Neural crest cell (in vitro differentiated cells): Measurements from ENCODE around the gene KRT74. TPM values are rescaled to one million over a fixed set of nuclear protein-coding genes. Genes with fewer than 3 reads are reported as not detected.

Experiments
- DNase-seq: peaks from one replicate; pipeline ENCODE4 v3.0.0; 2021; ENCODE audit warnings: low read depth, mixed read lengths, low spot score
- H3K27ac Mint-ChIP-seq: one replicate; pipeline ENCODE4 v1.8.0; 2021; ENCODE audit warnings: mild to moderate bottlenecking, mixed read lengths; ENCODE audit not compliant: unreplicated experiment
- H3K27me3 Mint-ChIP-seq: 2 replicates; pipeline ENCODE4 v1.8.0; 2021; ENCODE audit warnings: low read depth, mild to moderate bottlenecking, mixed read lengths
- H3K36me3 Mint-ChIP-seq: 2 replicates; pipeline ENCODE4 v1.8.0; 2021; ENCODE audit warnings: low read depth, mild to moderate bottlenecking, mixed read lengths
- H3K4me1 Mint-ChIP-seq: 2 replicates; pipeline ENCODE4 v1.8.0; 2021; ENCODE audit warnings: mixed read lengths
- H3K4me3 Mint-ChIP-seq: one replicate; pipeline ENCODE4 v1.8.0; 2021; ENCODE audit warnings: mild to moderate bottlenecking, mixed read lengths
- H3K9me3 Mint-ChIP-seq: 2 replicates; pipeline ENCODE4 v1.8.0; 2021; ENCODE audit warnings: mixed read lengths
- total RNA-seq: library from RNA; stranded (reverse); gene quantifications from 2 replicates; pipeline ENCODE4 v1.2.1, GENCODE V29; 2021
- TF ChIP-seq, protein P1 (sequence below): fragments of 200-600 bp; sonication (generic); conservative IDR thresholded peaks from 2 replicates; pipeline ENCODE4 v1.5.0; 2021; ENCODE audit warnings: antibody characterized with exemption, mild to moderate bottlenecking

The KRT74 gene
- total RNA-seq, 1 donor from 2014 or later: not detected

GRCh38 chr12:52602552-52602951, 28.9 kb upstream of the KRT74 start:
- no peaks in the 10 kb centered on the region for H3K9me3 Mint-ChIP-seq
- no peak overlapping the region for H3K4me3 Mint-ChIP-seq
- peaks cover 45% of the 10 kb centered on the region for H3K27me3 Mint-ChIP-seq
- no peaks in the 10 kb centered on the region for H3K4me1 Mint-ChIP-seq
- DNase-seq: no peak
- no peak overlapping the region for H3K27ac Mint-ChIP-seq
- H3K36me3 Mint-ChIP-seq: no peaks in the 10 kb centered on the region
- TF ChIP-seq, protein P1, sequence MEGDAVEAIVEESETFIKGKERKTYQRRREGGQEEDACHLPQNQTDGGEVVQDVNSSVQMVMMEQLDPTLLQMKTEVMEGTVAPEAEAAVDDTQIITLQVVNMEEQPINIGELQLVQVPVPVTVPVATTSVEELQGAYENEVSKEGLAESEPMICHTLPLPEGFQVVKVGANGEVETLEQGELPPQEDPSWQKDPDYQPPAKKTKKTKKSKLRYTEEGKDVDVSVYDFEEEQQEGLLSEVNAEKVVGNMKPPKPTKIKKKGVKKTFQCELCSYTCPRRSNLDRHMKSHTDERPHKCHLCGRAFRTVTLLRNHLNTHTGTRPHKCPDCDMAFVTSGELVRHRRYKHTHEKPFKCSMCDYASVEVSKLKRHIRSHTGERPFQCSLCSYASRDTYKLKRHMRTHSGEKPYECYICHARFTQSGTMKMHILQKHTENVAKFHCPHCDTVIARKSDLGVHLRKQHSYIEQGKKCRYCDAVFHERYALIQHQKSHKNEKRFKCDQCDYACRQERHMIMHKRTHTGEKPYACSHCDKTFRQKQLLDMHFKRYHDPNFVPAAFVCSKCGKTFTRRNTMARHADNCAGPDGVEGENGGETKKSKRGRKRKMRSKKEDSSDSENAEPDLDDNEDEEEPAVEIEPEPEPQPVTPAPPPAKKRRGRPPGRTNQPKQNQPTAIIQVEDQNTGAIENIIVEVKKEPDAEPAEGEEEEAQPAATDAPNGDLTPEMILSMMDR: no peak

GRCh38 chr12:52601671-52602070, 28.0 kb upstream of the KRT74 start:
- Mint-ChIP-seq H3K27me3 (peaks cover 42% of the 10 kb centered on the region), H3K4me3 (no peak overlapping the region), H3K9me3 (no peaks in the 10 kb centered on the region), H3K36me3 (no peaks in the 10 kb centered on the region), H3K4me1 (no peaks in the 10 kb centered on the region), H3K27ac (no peak overlapping the region)
- TF ChIP-seq, protein P1: no peak
- no peak for DNase-seq

DNA sequence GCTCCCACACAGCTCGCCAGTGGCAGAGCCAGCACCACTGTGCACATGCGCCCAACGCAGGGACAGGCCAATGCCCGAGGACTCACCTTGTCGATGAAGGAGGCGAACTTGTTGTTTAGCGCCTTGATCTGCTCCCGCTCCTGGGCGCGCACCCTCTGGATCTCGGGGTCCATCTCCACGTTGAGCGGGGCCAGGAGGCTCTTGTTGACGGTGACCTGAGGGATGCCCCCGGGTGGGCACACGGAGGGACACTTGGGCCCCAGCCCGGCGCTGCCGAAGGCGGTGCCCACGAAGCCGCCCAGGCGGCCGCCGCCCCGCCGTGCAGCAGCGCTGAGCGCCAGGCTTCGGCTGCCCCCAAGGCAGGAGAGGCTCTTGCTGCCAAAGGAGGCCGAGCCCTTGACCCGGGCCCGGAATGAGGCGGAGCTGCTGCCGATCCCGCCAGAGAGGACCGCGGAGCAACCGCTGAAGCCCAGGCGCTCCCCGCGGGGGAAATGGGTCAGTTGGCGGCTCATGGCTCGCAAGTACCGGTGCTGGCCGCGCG, 27.4 kb upstream of the KRT74 start, which contains the start of gene KRT72:
Gene KRT72, minus strand, starts transcription at position 523 of the 541 bp plus-strand sequence. Its CDS starts 11 bp downstream, at position 512.
- H3K27ac Mint-ChIP-seq: no peak within 1 kb of the TSS

GRCh38 chr12:52600475-52600874, 26.8 kb upstream of the KRT74 start:
- TF ChIP-seq, protein P1: no peak
- Mint-ChIP-seq H3K36me3 (no peaks in the 10 kb centered on the region), H3K27ac (no peak overlapping the region), H3K27me3 (peaks cover 49% of the 10 kb centered on the region), H3K4me3 (no peak overlapping the region), H3K9me3 (no peaks in the 10 kb centered on the region), H3K4me1 (no peaks in the 10 kb centered on the region)
- no peak for DNase-seq

More for the DNA sequence above, 27.4 kb upstream of the KRT74 start, which contains the start of gene KRT72:
- Mint-ChIP-seq H3K36me3 (no peaks in the 10 kb centered on the region), H3K4me3 (no peak within 1 kb of the TSS), H3K27me3 (peaks cover 44% of the 10 kb centered on the region), H3K9me3 (no peaks in the 10 kb centered on the region), H3K4me1 (no peaks in the 10 kb centered on the region)
- TF ChIP-seq, protein P1: no peak
- DNase-seq: no peak

DNA sequence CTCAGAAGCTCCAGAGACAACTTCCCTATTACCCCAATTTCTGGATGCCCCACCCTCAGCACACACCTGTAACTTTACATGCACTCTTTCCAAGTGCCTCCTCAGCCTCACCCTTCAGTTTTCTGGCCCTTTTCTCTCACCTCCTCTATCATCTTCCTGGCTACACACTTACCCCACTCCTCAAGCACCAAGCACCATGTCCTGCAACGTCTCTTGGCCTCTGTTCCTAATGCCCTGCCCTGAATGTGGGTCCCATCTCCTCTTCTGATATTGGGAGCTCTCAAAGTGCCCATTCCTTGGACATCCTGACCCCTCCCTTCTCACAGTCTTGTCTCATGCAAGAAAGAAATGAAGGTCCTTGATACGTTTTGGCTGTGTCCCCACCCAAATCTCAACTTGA, 26.4 kb upstream of the KRT74 start:
- H3K27me3 Mint-ChIP-seq: peaks cover 49% of the 10 kb centered on the region
- no peak overlapping the region for H3K27ac Mint-ChIP-seq
- no peaks in the 10 kb centered on the region for H3K9me3 Mint-ChIP-seq
- H3K4me1 Mint-ChIP-seq: no peaks in the 10 kb centered on the region
- DNase-seq: no peak
- no peaks in the 10 kb centered on the region for H3K36me3 Mint-ChIP-seq
- H3K4me3 Mint-ChIP-seq: no peak overlapping the region
- TF ChIP-seq, protein P1: no peak
